Panc1 (cell line): ENCODE data around the gene BANF2.

Experiments used
- POLR2AphosphoS5 ChIP-seq: IDR thresholded peaks from 2 replicates; pipeline ENCODE4 v1.6.1; 2012; ENCODE audit warnings: mild to moderate bottlenecking, low read depth, low read length, moderate library complexity
- TF ChIP-seq, protein P1 (sequence below): fragments of 450-650 bp; IDR thresholded peaks from 2 replicates; pipeline ENCODE4 v1.5.1; 2017; ENCODE audit warnings: mild to moderate bottlenecking
- TF ChIP-seq, protein P2 (sequence below), 2 experiments: IDR thresholded peaks; 2 replicates each; pipeline ENCODE4 v1.6.1; 2011 to 2012; ENCODE audit warnings: low read depth in 2 of 2, control low read depth in 1 of 2, low read length in 1 of 2, mild to moderate bottlenecking in 1 of 2, moderate library complexity in 1 of 2; ENCODE audit not compliant: insufficient read depth in 1 of 2

DNA sequence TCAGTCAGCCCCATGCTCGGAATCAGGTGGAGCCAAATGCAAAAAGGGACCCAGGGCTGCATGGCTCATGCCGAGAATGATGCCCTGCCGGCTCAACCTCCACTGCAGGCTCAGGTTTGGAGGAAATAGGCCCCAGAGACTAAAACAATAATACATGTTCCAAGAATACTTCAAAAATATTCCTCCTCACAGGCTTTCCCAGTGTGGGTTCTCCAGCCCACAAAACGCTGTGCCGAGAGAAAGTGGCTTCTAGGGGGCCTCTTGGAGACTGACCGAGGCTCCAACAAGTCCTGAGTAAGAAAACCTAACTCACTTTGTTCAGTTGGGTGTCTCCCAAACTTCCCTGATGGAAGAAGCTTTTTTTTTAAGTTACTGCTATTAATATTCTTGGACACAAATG lies 73.9 kb downstream of the BANF2 start:
- TF ChIP-seq, protein P1, sequence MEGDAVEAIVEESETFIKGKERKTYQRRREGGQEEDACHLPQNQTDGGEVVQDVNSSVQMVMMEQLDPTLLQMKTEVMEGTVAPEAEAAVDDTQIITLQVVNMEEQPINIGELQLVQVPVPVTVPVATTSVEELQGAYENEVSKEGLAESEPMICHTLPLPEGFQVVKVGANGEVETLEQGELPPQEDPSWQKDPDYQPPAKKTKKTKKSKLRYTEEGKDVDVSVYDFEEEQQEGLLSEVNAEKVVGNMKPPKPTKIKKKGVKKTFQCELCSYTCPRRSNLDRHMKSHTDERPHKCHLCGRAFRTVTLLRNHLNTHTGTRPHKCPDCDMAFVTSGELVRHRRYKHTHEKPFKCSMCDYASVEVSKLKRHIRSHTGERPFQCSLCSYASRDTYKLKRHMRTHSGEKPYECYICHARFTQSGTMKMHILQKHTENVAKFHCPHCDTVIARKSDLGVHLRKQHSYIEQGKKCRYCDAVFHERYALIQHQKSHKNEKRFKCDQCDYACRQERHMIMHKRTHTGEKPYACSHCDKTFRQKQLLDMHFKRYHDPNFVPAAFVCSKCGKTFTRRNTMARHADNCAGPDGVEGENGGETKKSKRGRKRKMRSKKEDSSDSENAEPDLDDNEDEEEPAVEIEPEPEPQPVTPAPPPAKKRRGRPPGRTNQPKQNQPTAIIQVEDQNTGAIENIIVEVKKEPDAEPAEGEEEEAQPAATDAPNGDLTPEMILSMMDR, result no peak
- no peak for TF ChIP-seq POLR2AphosphoS5
- TF ChIP-seq, protein P2, sequence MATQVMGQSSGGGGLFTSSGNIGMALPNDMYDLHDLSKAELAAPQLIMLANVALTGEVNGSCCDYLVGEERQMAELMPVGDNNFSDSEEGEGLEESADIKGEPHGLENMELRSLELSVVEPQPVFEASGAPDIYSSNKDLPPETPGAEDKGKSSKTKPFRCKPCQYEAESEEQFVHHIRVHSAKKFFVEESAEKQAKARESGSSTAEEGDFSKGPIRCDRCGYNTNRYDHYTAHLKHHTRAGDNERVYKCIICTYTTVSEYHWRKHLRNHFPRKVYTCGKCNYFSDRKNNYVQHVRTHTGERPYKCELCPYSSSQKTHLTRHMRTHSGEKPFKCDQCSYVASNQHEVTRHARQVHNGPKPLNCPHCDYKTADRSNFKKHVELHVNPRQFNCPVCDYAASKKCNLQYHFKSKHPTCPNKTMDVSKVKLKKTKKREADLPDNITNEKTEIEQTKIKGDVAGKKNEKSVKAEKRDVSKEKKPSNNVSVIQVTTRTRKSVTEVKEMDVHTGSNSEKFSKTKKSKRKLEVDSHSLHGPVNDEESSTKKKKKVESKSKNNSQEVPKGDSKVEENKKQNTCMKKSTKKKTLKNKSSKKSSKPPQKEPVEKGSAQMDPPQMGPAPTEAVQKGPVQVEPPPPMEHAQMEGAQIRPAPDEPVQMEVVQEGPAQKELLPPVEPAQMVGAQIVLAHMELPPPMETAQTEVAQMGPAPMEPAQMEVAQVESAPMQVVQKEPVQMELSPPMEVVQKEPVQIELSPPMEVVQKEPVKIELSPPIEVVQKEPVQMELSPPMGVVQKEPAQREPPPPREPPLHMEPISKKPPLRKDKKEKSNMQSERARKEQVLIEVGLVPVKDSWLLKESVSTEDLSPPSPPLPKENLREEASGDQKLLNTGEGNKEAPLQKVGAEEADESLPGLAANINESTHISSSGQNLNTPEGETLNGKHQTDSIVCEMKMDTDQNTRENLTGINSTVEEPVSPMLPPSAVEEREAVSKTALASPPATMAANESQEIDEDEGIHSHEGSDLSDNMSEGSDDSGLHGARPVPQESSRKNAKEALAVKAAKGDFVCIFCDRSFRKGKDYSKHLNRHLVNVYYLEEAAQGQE (IDR thresholded peaks at IDR 0.05; ENCODE audit: insufficient read depth in 1 of 2, low read depth in 2 of 2, low read length in 1 of 2), result no peak
